HG02870 (cell line): ENCODE measurements around the gene CFAP161.
"Not testable (repeated sequence)": the region's sequence is repeated elsewhere in the genome, so short reads cannot be mapped to it uniquely, and the experiment has no call there.

Source experiments
- ATAC-seq: cut with Tn5 transposase; IDR thresholded peaks from one replicate; pipeline ENCODE4 v1.9.1; 2021; ENCODE audit warnings: mild to moderate bottlenecking, moderate library complexity; ENCODE audit not compliant: unreplicated experiment

CFAP161 gene

GRCh38 chr15:81157195-81157938 is 23.3 kb downstream of the CFAP161 start:
- ATAC-seq: no peak

DNA sequence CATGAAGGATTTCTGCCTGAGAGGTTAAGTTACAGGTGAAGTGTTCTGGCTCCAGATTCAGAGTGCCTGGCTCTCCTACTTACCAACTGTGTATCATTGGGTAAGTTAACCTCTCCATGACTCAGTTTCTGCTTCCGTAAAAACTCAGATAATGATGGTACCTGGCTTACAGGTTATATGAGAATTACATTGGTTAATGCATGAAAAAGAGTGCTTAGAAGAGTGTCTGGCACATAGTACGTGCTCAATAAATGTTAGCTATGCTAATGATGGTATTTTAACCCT is 23.8 kb downstream of the CFAP161 start:
- no peak for ATAC-seq

- not testable (repeated sequence) for ATAC-seq
Measured at GRCh38 chr15:81158561-81158960, 24.5 kb downstream of the CFAP161 start.

- ATAC-seq: no peak
Measured at GRCh38 chr15:81160312-81161159, 26.5 kb downstream of the CFAP161 start.

DNA sequence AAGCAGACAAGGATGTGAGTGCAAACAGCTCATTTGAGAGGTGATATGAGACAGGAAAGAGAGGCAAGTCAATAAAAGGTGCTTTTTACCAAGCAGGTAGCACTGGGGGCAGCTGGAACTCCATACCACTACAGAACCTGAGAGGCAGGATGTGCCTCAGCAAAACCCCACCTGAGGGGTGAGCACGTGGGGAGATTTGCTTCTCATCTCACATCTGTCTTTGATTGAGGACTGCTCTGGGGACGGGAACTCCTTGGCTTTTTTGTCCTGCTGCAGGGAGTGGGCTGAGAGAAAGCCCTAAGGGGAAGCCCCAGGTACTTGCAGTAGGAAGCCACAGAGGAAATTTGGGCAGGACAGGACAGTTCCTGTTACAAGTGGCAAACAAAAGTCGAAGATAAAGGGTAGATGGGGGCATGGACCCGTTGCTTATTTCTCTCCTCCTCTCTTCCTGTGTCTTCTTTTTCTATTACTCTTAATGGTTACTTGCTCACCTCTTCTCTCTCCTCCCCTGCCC is 27.1 kb downstream of the CFAP161 start:
- peak; percentile 48 for ATAC-seq

- ATAC-seq: no peak
Measured at GRCh38 chr15:81161851-81162250, 27.8 kb downstream of the CFAP161 start.

GRCh38 chr15:81163961-81164800 is 30.1 kb downstream of the CFAP161 start:
- ATAC-seq: no peak

DNA sequence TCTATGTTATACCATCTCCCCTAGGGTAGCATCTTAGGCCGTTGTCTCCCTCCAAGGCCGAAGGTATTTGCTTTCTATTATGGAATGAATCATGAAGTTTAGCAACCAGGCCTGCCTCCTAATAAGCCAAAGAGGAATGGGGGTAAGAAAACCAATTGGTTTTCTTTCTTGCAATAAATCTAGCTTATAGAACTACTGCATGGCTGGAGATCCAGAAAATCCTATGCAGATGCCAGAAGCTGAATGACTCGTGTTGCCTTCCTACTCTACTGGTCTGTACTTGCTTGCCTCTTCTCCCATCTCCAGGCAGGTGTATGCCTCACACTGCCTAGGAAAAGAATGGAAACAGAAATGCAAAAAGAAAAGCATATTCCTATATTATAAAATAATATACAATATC is 31.5 kb downstream of the CFAP161 start:
- no peak for ATAC-seq

DNA sequence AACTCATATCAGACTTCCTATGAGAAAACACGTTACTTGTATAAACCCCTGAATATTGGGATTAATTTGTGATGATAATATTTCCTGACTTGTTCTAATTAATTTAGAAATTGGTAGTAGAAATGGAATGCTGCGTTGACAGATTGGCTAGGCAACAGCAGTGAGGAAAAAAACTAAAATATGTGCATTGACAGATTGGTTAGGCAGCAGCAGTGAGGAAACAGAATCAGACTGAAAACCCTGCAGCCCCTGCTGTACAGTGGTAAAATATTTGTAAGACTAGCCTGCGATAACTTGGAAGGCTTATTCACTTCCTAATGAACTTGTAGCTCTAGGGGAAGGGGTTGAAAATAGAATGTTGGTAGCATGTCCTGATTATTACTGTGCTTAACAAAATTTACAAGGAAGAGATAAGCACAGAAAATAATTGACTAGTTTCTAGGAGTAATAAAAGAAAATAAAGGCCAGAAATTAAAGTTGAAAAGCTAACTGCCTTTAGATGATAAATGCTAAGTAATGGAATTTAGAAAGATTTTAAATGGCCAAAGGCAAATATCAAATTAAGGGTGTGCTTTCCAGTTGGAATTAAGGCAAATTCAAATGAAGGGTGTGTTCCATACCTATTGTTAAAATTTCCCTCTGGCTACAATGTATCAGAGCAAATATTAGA is 32.7 kb downstream of the CFAP161 start:
- no peak for ATAC-seq

GRCh38 chr15:81168131-81168526 is 34.1 kb downstream of the CFAP161 start:
- no peak for ATAC-seq

- ATAC-seq: no peak
Measured at GRCh38 chr15:81168644-81169043, 34.6 kb downstream of the CFAP161 start.

DNA sequence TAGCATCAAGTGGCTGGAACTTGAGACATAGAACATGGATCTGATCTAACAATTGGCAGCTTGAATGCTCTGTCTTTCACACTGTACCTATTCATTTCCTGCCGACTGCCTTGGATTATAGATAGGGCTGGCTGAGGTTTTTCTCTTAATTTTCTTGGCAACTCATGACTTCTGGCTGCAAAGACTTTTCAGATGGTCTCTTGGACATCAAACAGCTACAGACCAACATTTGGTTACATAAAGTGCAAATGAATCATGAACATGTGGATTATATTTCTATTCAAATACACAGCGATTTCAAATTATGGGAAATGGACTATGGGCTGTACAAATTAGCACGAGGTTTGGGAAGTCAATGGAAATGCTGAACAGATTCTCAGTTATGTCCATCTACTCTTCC is 36.4 kb downstream of the CFAP161 start:
- ATAC-seq: no peak

GRCh38 chr15:81171286-81171685 is 37.2 kb downstream of the CFAP161 start:
- ATAC-seq: no peak

- ATAC-seq: no peak
Measured at GRCh38 chr15:81174125-81174791, 40.2 kb downstream of the CFAP161 start.

DNA sequence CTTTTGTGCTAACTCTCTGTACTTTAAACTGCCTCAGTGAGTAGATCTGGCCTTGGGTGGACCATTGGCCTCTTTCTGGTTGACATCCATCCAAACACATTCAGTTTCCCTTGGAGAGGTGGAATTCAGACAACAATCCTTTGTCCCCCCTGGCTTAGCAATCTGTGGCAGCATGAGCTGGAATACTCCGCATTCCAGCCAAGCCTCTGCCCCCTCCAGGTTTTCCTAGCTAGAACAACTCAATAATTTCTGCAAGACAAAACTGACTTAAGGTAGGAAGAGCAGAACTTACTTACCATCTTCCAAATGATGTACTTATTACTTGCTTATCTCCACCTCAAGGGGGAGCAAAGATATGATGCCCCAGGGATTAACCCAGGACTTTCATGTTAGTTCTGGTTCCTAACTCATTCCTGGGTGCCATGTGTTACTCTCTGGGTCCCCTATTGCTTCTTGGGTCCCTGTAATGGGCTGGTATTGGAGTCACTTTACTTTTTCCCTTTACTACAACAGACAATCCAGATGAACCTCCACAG is 40.8 kb downstream of the CFAP161 start:
- ATAC-seq: no peak

DNA sequence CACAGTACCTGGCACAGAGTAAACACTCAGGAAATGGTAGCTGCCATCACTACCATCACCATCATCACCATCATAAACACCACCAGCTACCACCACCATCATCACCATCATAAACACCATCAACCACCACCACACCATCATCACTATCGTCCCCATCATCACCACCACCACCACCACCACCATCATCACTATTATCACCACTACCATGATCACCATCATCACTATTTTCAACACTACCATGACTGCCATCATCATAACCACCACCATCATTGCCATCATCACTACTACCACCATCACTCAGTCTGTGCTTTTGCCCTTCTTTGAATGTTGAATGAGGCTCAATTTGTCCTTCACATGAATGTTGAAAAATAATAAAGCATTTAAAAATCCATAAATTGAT is 41.4 kb downstream of the CFAP161 start:
- ATAC-seq: no peak

DNA sequence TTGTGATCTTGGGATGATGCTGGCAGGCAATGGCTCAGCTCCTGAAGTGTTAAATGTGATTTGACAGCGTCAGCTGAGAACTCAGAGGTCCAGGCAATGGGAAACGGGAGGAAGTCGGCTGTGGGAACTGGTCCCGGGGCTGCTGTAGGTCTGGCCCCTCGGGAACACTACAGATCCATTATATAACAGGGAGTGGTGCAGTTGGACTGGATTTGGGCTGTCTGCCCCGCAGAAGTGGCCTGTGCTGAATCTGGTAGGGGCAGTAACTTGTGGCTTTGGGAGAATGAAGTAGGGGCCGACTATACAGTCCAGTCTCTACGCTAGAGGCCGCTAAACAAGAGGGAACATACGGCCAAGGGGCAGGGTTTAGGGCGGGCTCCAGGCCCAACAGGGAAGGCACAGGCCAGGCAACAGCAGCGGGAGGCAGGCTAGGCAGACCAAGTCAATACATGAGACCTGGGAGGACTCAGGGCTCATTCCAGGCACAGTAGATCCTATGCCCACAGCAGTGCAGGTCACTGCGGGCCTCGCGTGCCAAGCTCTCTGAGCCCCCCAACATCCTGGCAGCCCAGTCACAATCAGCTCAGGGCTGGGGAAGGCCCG is 42.3 kb downstream of the CFAP161 start:
- ATAC-seq: no peak

- no peak for ATAC-seq
Measured at GRCh38 chr15:81178365-81178764, 44.3 kb downstream of the CFAP161 start.

DNA sequence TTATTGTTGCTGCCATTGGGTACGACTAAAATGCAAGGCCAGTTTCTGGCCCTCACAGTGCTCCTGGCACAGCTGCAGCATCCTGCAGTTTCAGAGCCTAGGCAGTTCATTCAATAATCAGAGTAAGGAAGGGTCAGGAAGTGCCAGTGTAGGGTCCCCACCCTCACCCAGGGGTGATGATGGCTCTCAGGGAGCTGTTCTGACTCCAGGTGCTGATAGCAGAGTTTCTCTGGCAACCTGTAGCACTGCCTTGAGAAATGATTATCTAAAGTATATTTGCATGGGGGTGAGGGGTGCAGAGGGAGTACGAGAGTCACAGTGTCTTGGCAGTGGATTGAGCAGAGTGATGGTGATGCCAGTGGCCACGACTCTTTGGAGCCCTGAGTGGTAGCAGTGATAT is 47.1 kb downstream of the CFAP161 start:
- no peak for ATAC-seq
